Heart left ventricle (tissue), 16 donors: ENCODE data around the gene TICRR. TPM values are rescaled to one million over a fixed set of nuclear protein-coding genes. Genes with fewer than 3 reads are reported as not detected.

Source experiments
- ATAC-seq, 4 donors: fragments of 200-7000 bp; cut with Tn5 transposase; one replicate each; pipeline ENCODE4 v1.9.1; 2020 to 2022; ENCODE audit warnings: moderate library complexity in 4 of 4, mild to moderate bottlenecking in 3 of 4, moderate number of reproducible peaks in 1 of 4
- DNase-seq, 5 donors: peaks; one replicate each; pipeline ENCODE4 v3.0.0-alpha.2; 2020
- H3K27ac ChIP-seq, 12 donors: fragments of 200-600 bp; sonication (generic) in 4 of 12; one replicate each; pipeline versions ENCODE4 v1.5.0 to v1.8.0; 2016 to 2022; ENCODE audit warnings: mild to moderate bottlenecking in 2 of 12
- H3K27me3 ChIP-seq, 9 donors: fragments of 200-600 bp; sonication (generic) in 2 of 9; one replicate each; pipeline versions ENCODE4 v1.5.1 to v1.8.0; 2016 to 2022; ENCODE audit warnings: mild to moderate bottlenecking in 3 of 9
- H3K36me3 ChIP-seq, 9 donors: fragments of 200-600 bp; sonication (generic) in 2 of 9; one replicate each; pipeline versions ENCODE4 v1.5.0 to v1.8.0; 2018 to 2022; ENCODE audit warnings: mild to moderate bottlenecking in 2 of 9
- H3K4me1 ChIP-seq, 12 donors: fragments of 200-600 bp; sonication (generic) in 4 of 12; one replicate each; pipeline versions ENCODE4 v1.5.0 to v1.8.0; 2016 to 2022; ENCODE audit warnings: mild to moderate bottlenecking in 3 of 12
- H3K4me3 ChIP-seq, 12 donors: fragments of 200-600 bp; sonication (generic) in 4 of 12; one replicate each; pipeline versions ENCODE4 v1.5.0 to v1.8.0; 2017 to 2022; ENCODE audit warnings: mild to moderate bottlenecking in 9 of 12, moderate library complexity in 4 of 12
- H3K9me3 ChIP-seq, 12 donors: fragments of 200-600 bp; sonication (generic) in 4 of 12; one replicate each; pipeline versions ENCODE4 v1.5.0 to v1.8.0; 2016 to 2022; ENCODE audit warnings: mild to moderate bottlenecking in 1 of 12
- CTCF ChIP-seq, 12 donors: fragments of 200-600 bp; sonication (generic) in 4 of 12; IDR thresholded peaks; one replicate each; pipeline versions ENCODE4 v1.5.0 to v1.8.0; 2018 to 2022; ENCODE audit warnings: antibody characterized with exemption in 12 of 12, mild to moderate bottlenecking in 5 of 12
- POLR2A ChIP-seq, 2 donors: fragments of 450-650 bp; IDR thresholded peaks; one replicate each; pipeline ENCODE4 v1.6.1; 2017; ENCODE audit warnings: antibody characterized with exemption in 2 of 2, mild to moderate bottlenecking in 2 of 2, moderate library complexity in 2 of 2
- WGBS, 4 donors: extraction: QIAGEN DNeasy Blood & Tissue Kit in 2 of 4; methylation state at CpG; one replicate each; pipeline versions ENCODE4 v1.1.5 to v1.1.7; 2013 to 2018; 5-methylcytosine and 5-hydroxymethylcytosine counted together
- intact Hi-C, 10 donors: fragments of 100-400 bp; cut with DNase I; formaldehyde crosslinking; loops; one replicate each; pipeline versions ENCODE4 v1.11.1 to v1.14.2; 2022
- polyA plus RNA-seq, 2 donors: library from polyadenylated mRNA; stranded (reverse); fragments of 200-250 nt; gene quantifications; one replicate each; pipeline ENCODE4 v1.2.3, GENCODE V29; 2013
- total RNA-seq, 9 donors: library from RNA; depleted of rRNA in 2 of 9; stranded (reverse); fragments of >200 nt in 2 of 9; fragmentation: NEBNext Ultra II Directional in 3 of 9; extraction: Animal tissue kit (Norgen Biotek cat#: 25700) in 3 of 9; gene quantifications; one replicate each; pipeline versions ENCODE4 v1.1.0 to v1.2.4, GENCODE V29; 2016 to 2023
- donor health status: ischemic (EF 13 %, LVEDD 7.1; RV severe dilation, severe dysfunction).
- donor health status: healthy with polysubstance abuse.
- donor health status: DM: no; HTN: yes; CAD: no.
- donor health status: DM: no; HTN: no; CAD: no.
- donor health status: ischemic (EF 25% LVEDD 6.9; RV normal size, moderate dysfunction).
- donor health status: ischemic (EF 25% LVEDD 5.7; RV mildly dilated, moderate dysfunction).
- donor health status: healthy.
- donor health status: DM: yes; HTN: yes; CAD: no.
- donor health status: ischemic (EF 35%, LVEDD 5.7; RV mildly dilated, moderate dysfunction).
- donor health status: nonischemic (EF 11% LVEDD 7.7; RV severe dilation, severe dysfunction).
- donor health status: DM: yes; HTN: yes; CAD: no.
- donor health status: PGD.
- donor health status: ischemic (EF 29% LVEDD 5.4; RV normal size, mild dysfunction).
- donor health status: nonischemic (EF 23%, LVEDD 6.1; RV moderate dilation, normal function).

The TICRR gene
- total and polyA plus RNA-seq, 11 donors = 0.04 to 1.4 (median 0.08) TPM; not detected in 4

- Histone ChIP-seq H3K27ac (no peak overlapping the region), H3K9me3 (peaks cover 0 to 6% (median 0%) of the 10 kb centered on the region in 12 donors), H3K27me3 (no peaks in the 10 kb centered on the region), H3K36me3 (no peaks in the 10 kb centered on the region), H3K4me3 (no peak overlapping the region), H3K4me1 (no peaks in the 10 kb centered on the region)
- 84 to 89% (median 87%) methylated on average over 5 of the region's 5 CpGs for WGBS, 4 donors
- no peak for DNase-seq
- TF ChIP-seq POLR2A (IDR thresholded peaks at IDR 0.05) (no peak), CTCF (IDR thresholded peaks at IDR 0.05) (no peak)
- no peak for ATAC-seq
- intact Hi-C loops = loop anchor here in 1 of 10 donors (10.0 kb wide), 1 partner anchor 212 kb away; no protein-coding TSS in a partner anchor
Measured at GRCh38 chr15:89566621-89567294, 8.5 kb upstream of the TICRR start.

GRCh38 chr15:89569090-89569745 lies 6.1 kb upstream of the TICRR start:
- no peak for TF ChIP-seq POLR2A (IDR thresholded peaks at IDR 0.05)
- TF ChIP-seq CTCF (IDR thresholded peaks at IDR 0.05) = no peak
- Histone ChIP-seq H3K27ac (no peak overlapping the region), H3K36me3 (no peaks in the 10 kb centered on the region), H3K4me3 (no peak overlapping the region), H3K4me1 (peaks cover 0 to 3% (median 0%) of the 10 kb centered on the region in 12 donors), H3K9me3 (peaks cover 0 to 6% (median 0%) of the 10 kb centered on the region in 12 donors), H3K27me3 (no peaks in the 10 kb centered on the region)
- no peak for DNase-seq
- ATAC-seq = no peak
- intact Hi-C loops = loop anchor here in 1 of 10 donors (10.0 kb wide), 1 partner anchor 214 kb away; no protein-coding TSS in a partner anchor
- WGBS, 4 donors = 74 to 83% (median 80%) methylated on average over 7 of the region's 7 CpGs

GRCh38 chr15:89575656-89576416 lies 567 bp downstream of the TICRR start:
- intact Hi-C loops = loop anchor here in 1 of 10 donors (10.0 kb wide), 1 partner anchor 241 kb away; the partner anchor contains the start of gene POLG
- H3K4me1 ChIP-seq = peaks cover 0 to 21% (median 8%) of the 10 kb centered on the region in 12 donors
- no peaks in the 10 kb centered on the region for H3K9me3 ChIP-seq
- TF ChIP-seq POLR2A (IDR thresholded peaks at IDR 0.05) (no peak), CTCF (IDR thresholded peaks at IDR 0.05) (no peak)
- no peaks in the 10 kb centered on the region for H3K36me3 ChIP-seq
- H3K27ac ChIP-seq = no peak overlapping the region
- peak overlapping the region; percentile 34 to 95 (median 66) for H3K4me3 ChIP-seq
- peak in 1 of 4 donors; percentile 6 for ATAC-seq
- no peak for DNase-seq
- 1 to 3% (median 1%) methylated on average over 12 to 60 of the region's 60 CpGs for WGBS, 4 donors
- H3K27me3 ChIP-seq = peaks cover 0 to 4% (median 0%) of the 10 kb centered on the region in 9 donors
